OCI-LY3 (cell line): Measurements from ENCODE around the gene FAM156A.

Experiments
- H2AFZ ChIP-seq: fragments of 200-600, 300-600 bp; shearing (Covaris generic); 2 replicates; pipeline ENCODE4 v1.6.0; 2014; ENCODE audit warnings: antibody characterized with exemption, low read depth, low read length
- H3K27ac ChIP-seq: fragments of 200-600, 300-600 bp; sonication (generic); 2 replicates; pipeline ENCODE4 v1.5.1; 2014; ENCODE audit warnings: mild to moderate bottlenecking, low read length, moderate library complexity, mixed read lengths
- H3K27me3 ChIP-seq: fragments of 200-600, 300-600 bp; sonication (generic); 2 replicates; pipeline ENCODE4 v1.6.1; 2014; ENCODE audit warnings: low read depth, low read length, mixed read lengths
- H3K36me3 ChIP-seq: fragments of 200-600, 300-600 bp; sonication (generic); replicated peaks from 2 replicates; pipeline ENCODE3; 2014; ENCODE audit warnings: low read depth, low read length, mixed read lengths
- H3K4me1 ChIP-seq: fragments of 300-600, 200-600 bp; sonication (generic); 2 replicates; pipeline ENCODE4 v1.6.1; 2014; ENCODE audit warnings: low read length, mixed read lengths
- H3K4me2 ChIP-seq: fragments of 200-600, 300-600 bp; sonication (generic); 2 replicates; pipeline ENCODE4 v1.6.1; 2014; ENCODE audit warnings: low read length, mixed read lengths
- H3K4me3 ChIP-seq: fragments of 300-600, 200-600 bp; sonication (generic); 2 replicates; pipeline ENCODE4 v1.5.1; 2014; ENCODE audit warnings: antibody characterized with exemption, mild to moderate bottlenecking, low read length, moderate library complexity
- H3K79me2 ChIP-seq: fragments of 300-600, 200-600 bp; shearing (Covaris generic); 2 replicates; pipeline ENCODE4 v1.6.1; 2014; ENCODE audit warnings: mild to moderate bottlenecking, low read length, mixed read lengths
- H3K9ac ChIP-seq: fragments of 300-600, 200-600 bp; shearing (Covaris generic); 2 replicates; pipeline ENCODE4 v1.6.0; 2014; ENCODE audit warnings: mild to moderate bottlenecking, low read length, moderate library complexity
- H3K9me3 ChIP-seq: fragments of 200-600, 300-600 bp; shearing (Covaris generic); 2 replicates; pipeline ENCODE4 v1.6.1; 2014; ENCODE audit warnings: low read length, mixed read lengths; ENCODE audit not compliant: insufficient read depth
- H4K20me1 ChIP-seq: fragments of 200-600, 300-600 bp; sonication (generic); 2 replicates; pipeline ENCODE4 v1.6.1; 2016; ENCODE audit warnings: low read length, mixed read lengths; ENCODE audit not compliant: insufficient read depth
- CTCF ChIP-seq: fragments of 200-600, 300-600 bp; sonication (generic); IDR thresholded peaks from 2 replicates; pipeline ENCODE4 v1.5.1; 2014; ENCODE audit warnings: antibody characterized with exemption, low read length, low read depth
- EZH2phosphoT487 ChIP-seq: fragments of 200-600 bp; shearing (Covaris generic); IDR thresholded peaks from 2 replicates; pipeline ENCODE4 v1.6.1; 2018; ENCODE audit warnings: antibody characterized with exemption, mixed run types, low read depth

The FAM156A gene

GRCh38 chrX:52988985-52989917 is 30.9 kb upstream of the FAM156A start:
- no peaks in the 10 kb centered on the region for H3K36me3 ChIP-seq
- no peak overlapping the region for H2AFZ ChIP-seq
- no peaks in the 10 kb centered on the region for H4K20me1 ChIP-seq
- no peaks in the 10 kb centered on the region for H3K27me3 ChIP-seq
- peaks cover 6% of the 10 kb centered on the region for H3K4me1 ChIP-seq
- no peaks in the 10 kb centered on the region for H3K9me3 ChIP-seq
- no peak overlapping the region for H3K4me3 ChIP-seq
- TF ChIP-seq CTCF, result no peak
- no peak for TF ChIP-seq EZH2phosphoT487
- no peak overlapping the region for H3K9ac ChIP-seq
- H3K27ac ChIP-seq, result no peak overlapping the region
- H3K4me2 ChIP-seq, result no peak overlapping the region
- H3K79me2 ChIP-seq, result peaks cover 7% of the 10 kb centered on the region

- no peaks in the 10 kb centered on the region for H3K27me3 ChIP-seq
- H3K27ac ChIP-seq, result no peak overlapping the region
- no peaks in the 10 kb centered on the region for H3K9me3 ChIP-seq
- no peak overlapping the region for H3K9ac ChIP-seq
- H3K4me2 ChIP-seq, result no peak overlapping the region
- no peaks in the 10 kb centered on the region for H3K4me1 ChIP-seq
- TF ChIP-seq CTCF (no peak), EZH2phosphoT487 (no peak)
- H3K4me3 ChIP-seq, result no peak overlapping the region
- H2AFZ ChIP-seq, result no peak overlapping the region
- H3K36me3 ChIP-seq, result no peaks in the 10 kb centered on the region
- H4K20me1 ChIP-seq, result no peaks in the 10 kb centered on the region
- H3K79me2 ChIP-seq, result no peaks in the 10 kb centered on the region
Measured at GRCh38 chrX:52983321-52984000, 25.1 kb upstream of the FAM156A start.

GRCh38 chrX:52979993-52980392 is 21.7 kb upstream of the FAM156A start:
- Histone ChIP-seq H3K4me1 (no peaks in the 10 kb centered on the region), H3K9me3 (no peaks in the 10 kb centered on the region), H3K36me3 (no peaks in the 10 kb centered on the region), H3K4me3 (no peak overlapping the region), H3K27me3 (no peaks in the 10 kb centered on the region), H4K20me1 (no peaks in the 10 kb centered on the region), H3K79me2 (no peaks in the 10 kb centered on the region), H3K4me2 (no peak overlapping the region), H3K27ac (no peak overlapping the region), H3K9ac (no peak overlapping the region), H2AFZ (no peak overlapping the region)
- no peak for TF ChIP-seq EZH2phosphoT487
- TF ChIP-seq CTCF, result no peak

- Histone ChIP-seq H3K9me3 (no peaks in the 10 kb centered on the region), H4K20me1 (no peaks in the 10 kb centered on the region), H2AFZ (no peak overlapping the region), H3K27me3 (no peaks in the 10 kb centered on the region), H3K9ac (no peak overlapping the region), H3K27ac (no peak overlapping the region), H3K36me3 (no peaks in the 10 kb centered on the region), H3K4me1 (no peaks in the 10 kb centered on the region), H3K4me2 (no peak overlapping the region), H3K4me3 (no peak overlapping the region), H3K79me2 (no peaks in the 10 kb centered on the region)
- TF ChIP-seq CTCF, result no peak
- TF ChIP-seq EZH2phosphoT487, result no peak
Measured at GRCh38 chrX:52979568-52979967, 21.2 kb upstream of the FAM156A start.
